AG04449 (cell line): ENCODE results near the gene NOA1.

Source experiments
- CTCF ChIA-PET: fragments of 350-600 bp; formaldehyde crosslinking; extraction: SDS; loops from one replicate; lab custom pipeline; 2021; ENCODE audit warnings: antibody characterized with exemption; lab: Yijun Ruan, JAX
- POLR2A ChIA-PET: fragments of 400-600, 350-600 bp; formaldehyde crosslinking; extraction: SDS; loops from one replicate; lab custom pipeline; 2020; ENCODE audit warnings: antibody characterized with exemption, inconsistent platforms; lab: Yijun Ruan, JAX
- DNase-seq: peaks from one replicate; pipeline ENCODE4 v3.0.0-alpha.2; 2010; ENCODE audit warnings: low read depth, low spot score
- H3K4me3 ChIP-seq: 2 replicates; pipeline ENCODE4 v1.5.1; 2011; ENCODE audit warnings: low read depth, mild to moderate bottlenecking, control low read depth, low read length
- TF ChIP-seq, protein P1 (sequence below): IDR thresholded peaks from one replicate; pipeline ENCODE4 v1.5.1; 2011; ENCODE audit warnings: mild to moderate bottlenecking, moderate library complexity, low read length, control low read depth, inconsistent platforms; ENCODE audit not compliant: insufficient read depth; ENCODE audit errors: missing control alignments

The NOA1 gene

DNA sequence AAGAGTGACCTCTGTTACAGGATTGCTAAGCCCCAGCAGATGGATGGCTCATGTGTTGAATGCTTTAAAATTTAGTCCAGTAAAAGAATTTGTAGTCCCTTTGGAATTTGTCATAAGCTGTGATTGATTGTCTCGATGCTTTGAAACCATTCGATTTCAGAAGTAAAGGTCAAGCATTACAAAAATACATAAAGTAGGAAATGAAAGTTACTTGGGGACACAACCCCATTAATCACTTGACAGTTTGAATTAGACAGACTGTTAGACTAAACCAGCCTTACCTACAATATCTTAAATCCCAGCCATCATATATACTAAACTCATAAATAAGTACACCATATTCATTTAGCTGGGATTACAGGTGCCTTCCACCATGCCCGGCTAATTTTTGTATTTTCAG is 63.1 kb downstream of the NOA1 start:
- no peak overlapping the region for H3K4me3 ChIP-seq
- TF ChIP-seq, protein P1, sequence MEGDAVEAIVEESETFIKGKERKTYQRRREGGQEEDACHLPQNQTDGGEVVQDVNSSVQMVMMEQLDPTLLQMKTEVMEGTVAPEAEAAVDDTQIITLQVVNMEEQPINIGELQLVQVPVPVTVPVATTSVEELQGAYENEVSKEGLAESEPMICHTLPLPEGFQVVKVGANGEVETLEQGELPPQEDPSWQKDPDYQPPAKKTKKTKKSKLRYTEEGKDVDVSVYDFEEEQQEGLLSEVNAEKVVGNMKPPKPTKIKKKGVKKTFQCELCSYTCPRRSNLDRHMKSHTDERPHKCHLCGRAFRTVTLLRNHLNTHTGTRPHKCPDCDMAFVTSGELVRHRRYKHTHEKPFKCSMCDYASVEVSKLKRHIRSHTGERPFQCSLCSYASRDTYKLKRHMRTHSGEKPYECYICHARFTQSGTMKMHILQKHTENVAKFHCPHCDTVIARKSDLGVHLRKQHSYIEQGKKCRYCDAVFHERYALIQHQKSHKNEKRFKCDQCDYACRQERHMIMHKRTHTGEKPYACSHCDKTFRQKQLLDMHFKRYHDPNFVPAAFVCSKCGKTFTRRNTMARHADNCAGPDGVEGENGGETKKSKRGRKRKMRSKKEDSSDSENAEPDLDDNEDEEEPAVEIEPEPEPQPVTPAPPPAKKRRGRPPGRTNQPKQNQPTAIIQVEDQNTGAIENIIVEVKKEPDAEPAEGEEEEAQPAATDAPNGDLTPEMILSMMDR, result no peak
- POLR2A ChIA-PET, result no interaction called here
- CTCF ChIA-PET, result no interaction called here
- DNase-seq, result no peak
